Measurements from ENCODE around the gene RNF5. TPM values are rescaled to one million over a fixed set of nuclear protein-coding genes. Genes with fewer than 3 reads are reported as not detected.

The RNF5 gene
- polyA plus RNA-seq, 1 of the 3 experiments (the other 2 are of a cell fraction) = 110 TPM

DNA sequence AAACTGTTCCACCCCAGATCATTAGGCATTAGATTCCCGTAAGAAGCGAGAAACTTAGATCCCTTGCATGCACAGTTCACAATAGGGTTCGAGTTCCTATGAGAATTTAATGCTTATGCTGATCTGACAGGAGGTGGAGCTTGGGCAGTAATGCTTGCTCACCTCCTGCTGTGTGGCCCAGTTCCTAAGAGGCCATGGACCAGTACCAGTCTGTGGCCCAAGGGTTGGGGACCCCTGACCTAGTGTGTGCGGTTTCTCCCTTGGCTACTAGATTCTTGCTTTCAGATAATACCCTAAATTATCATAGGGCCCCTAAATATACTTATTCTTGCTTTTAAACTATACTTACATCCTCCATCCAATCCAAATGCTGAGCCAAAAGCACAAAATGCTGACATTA, 16.2 kb downstream of the RNF5 start:
- Histone ChIP-seq H2AFZ (ENCODE audit: low read depth) (no peak overlapping the region), H3K79me2 (ENCODE audit: insufficient read depth) (peaks cover 3% of the 10 kb centered on the region)
- 88% methylated on average over 4 of the region's 4 CpGs for WGBS (ENCODE audit: low lambda C conversion rate)

DNA sequence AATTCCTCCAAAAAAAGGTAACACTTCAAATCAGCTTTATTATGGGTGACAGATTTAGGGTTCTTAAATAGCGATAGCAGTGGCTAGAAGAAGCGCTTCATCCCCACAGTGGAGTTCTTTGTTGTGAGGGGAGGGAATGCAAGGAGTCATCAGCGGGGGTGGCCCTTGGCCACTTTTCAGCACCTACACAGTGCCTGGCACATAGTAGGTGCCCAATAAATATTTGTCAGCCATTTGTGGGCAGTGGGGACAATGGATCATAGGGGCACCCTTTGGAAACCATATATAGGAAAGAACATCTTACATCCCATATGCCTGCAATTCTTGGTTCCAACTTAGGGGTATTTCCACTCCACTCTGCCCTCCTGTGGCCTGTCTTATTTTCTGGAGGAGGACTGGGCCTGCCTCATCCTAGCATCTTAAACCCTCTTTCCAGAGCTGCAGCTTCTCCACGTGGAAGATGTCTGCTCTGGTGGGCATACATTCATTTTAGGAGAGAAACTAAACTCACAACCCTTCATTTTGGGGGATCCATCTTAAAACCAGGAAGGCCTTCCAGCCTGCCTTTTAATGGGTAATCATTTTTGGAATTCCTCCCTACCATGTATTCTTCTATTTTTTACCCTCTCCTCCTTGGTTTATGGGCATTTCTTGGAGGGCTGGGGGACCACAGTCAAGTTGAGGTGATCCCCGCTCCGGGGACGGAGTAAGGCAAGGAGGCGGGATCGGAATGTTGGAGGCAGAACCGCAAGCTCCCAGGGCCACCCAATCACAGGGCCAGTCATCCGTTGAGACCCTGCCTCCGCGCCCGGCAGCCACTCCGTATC, 16.8 kb downstream of the RNF5 start:
- POLR2A ChIA-PET = interaction anchor here (0.5 to 2.2 kb wide), 11 partner anchors 10 to 1013 kb away, joined by 3 to 16 read pairs (median 4); partner anchors contain the start of genes ATF6B, DDX39B, DXO and FKBPL
- peak overlapping the region; percentile 50 to 64 for H3K4me3 ChIP-seq (ENCODE audit: low read depth in 2 of 2, low read length in 1 of 2)
- peaks cover 6 to 26% of the 10 kb centered on the region in 2 experiments; a peak in 1 of 4 replicates for H3K4me1 ChIP-seq (ENCODE audit: control insufficient read depth in 1 of 2, insufficient read depth in 2 of 2, low read depth in 1 of 2, low read length in 1 of 2)
- CTCF ChIA-PET = interaction anchor here (0.7 to 2.3 kb wide), 13 partner anchors 13 to 644 kb away, joined by 3 to 17 read pairs (median 5); partner anchors contain the start of genes AGPAT1, ATF6B, EGFL8 and FKBPL
- H3K9me2 ChIP-seq = no peaks in the 10 kb centered on the region
- no peaks in the 10 kb centered on the region for H3K9me3 ChIP-seq
- DNase-seq = peak; percentile 45
- 16% methylated on average over 15 of the region's 15 CpGs for WGBS (ENCODE audit: low lambda C conversion rate)
- H3K27ac ChIP-seq (ENCODE audit: low read depth in 2 of 2, low read length in 1 of 2) = peak overlapping the region; percentile 93 to 100
- peaks cover 15% of the 10 kb centered on the region for H3F3A ChIP-seq (replicated peaks; ENCODE audit: insufficient read depth)
- H3K4me2 ChIP-seq = peak overlapping the region; percentile 88
- peak overlapping the region; percentile 47; the same call in 1 of the 2 replicates for H2AFZ ChIP-seq (ENCODE audit: low read depth)
- H3K27me3 ChIP-seq (ENCODE audit: insufficient read depth) = no peaks in the 10 kb centered on the region
- H4K20me1 ChIP-seq (ENCODE audit: insufficient read depth) = no peaks in the 10 kb centered on the region
- TF ChIP-seq, protein P1, sequence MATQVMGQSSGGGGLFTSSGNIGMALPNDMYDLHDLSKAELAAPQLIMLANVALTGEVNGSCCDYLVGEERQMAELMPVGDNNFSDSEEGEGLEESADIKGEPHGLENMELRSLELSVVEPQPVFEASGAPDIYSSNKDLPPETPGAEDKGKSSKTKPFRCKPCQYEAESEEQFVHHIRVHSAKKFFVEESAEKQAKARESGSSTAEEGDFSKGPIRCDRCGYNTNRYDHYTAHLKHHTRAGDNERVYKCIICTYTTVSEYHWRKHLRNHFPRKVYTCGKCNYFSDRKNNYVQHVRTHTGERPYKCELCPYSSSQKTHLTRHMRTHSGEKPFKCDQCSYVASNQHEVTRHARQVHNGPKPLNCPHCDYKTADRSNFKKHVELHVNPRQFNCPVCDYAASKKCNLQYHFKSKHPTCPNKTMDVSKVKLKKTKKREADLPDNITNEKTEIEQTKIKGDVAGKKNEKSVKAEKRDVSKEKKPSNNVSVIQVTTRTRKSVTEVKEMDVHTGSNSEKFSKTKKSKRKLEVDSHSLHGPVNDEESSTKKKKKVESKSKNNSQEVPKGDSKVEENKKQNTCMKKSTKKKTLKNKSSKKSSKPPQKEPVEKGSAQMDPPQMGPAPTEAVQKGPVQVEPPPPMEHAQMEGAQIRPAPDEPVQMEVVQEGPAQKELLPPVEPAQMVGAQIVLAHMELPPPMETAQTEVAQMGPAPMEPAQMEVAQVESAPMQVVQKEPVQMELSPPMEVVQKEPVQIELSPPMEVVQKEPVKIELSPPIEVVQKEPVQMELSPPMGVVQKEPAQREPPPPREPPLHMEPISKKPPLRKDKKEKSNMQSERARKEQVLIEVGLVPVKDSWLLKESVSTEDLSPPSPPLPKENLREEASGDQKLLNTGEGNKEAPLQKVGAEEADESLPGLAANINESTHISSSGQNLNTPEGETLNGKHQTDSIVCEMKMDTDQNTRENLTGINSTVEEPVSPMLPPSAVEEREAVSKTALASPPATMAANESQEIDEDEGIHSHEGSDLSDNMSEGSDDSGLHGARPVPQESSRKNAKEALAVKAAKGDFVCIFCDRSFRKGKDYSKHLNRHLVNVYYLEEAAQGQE (IDR thresholded peaks at IDR 0.05; ENCODE audit: low read depth, low read length) = no peak
- peak; percentile 44 for TF ChIP-seq RAD21 (IDR thresholded peaks at IDR 0.05; ENCODE audit: low read length)
- peak; percentile 95 for TF ChIP-seq POLR2AphosphoS5 (IDR thresholded peaks at IDR 0.05; ENCODE audit: low read depth, low read length)
- TF ChIP-seq SMC3 (IDR thresholded peaks at IDR 0.05; ENCODE audit: low read depth, low read length) = peak; percentile 47
- 0 out of 2 replicates have a peak, but pooled peaks have one; percentile 17 for TF ChIP-seq YY1 (IDR thresholded peaks at IDR 0.05; ENCODE audit: low read depth)
- TF ChIP-seq, protein P2, sequence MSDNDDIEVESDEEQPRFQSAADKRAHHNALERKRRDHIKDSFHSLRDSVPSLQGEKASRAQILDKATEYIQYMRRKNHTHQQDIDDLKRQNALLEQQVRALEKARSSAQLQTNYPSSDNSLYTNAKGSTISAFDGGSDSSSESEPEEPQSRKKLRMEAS (IDR thresholded peaks at IDR 0.05; ENCODE audit: low read depth) = 0 out of 2 replicates have a peak, but pooled peaks have one; percentile 6
- TF ChIP-seq TAF1 (IDR thresholded peaks at IDR 0.05; ENCODE audit: borderline replicate concordance, low read depth, low read length) = peak; percentile 58
- no peak for TF ChIP-seq JUND (IDR thresholded peaks at IDR 0.05)
- TF ChIP-seq, protein P3, sequence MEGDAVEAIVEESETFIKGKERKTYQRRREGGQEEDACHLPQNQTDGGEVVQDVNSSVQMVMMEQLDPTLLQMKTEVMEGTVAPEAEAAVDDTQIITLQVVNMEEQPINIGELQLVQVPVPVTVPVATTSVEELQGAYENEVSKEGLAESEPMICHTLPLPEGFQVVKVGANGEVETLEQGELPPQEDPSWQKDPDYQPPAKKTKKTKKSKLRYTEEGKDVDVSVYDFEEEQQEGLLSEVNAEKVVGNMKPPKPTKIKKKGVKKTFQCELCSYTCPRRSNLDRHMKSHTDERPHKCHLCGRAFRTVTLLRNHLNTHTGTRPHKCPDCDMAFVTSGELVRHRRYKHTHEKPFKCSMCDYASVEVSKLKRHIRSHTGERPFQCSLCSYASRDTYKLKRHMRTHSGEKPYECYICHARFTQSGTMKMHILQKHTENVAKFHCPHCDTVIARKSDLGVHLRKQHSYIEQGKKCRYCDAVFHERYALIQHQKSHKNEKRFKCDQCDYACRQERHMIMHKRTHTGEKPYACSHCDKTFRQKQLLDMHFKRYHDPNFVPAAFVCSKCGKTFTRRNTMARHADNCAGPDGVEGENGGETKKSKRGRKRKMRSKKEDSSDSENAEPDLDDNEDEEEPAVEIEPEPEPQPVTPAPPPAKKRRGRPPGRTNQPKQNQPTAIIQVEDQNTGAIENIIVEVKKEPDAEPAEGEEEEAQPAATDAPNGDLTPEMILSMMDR (IDR thresholded peaks at IDR 0.05) = peak; percentile 70
- H3K79me2 ChIP-seq (ENCODE audit: insufficient read depth) = no peaks in the 10 kb centered on the region
- peak overlapping the region; percentile 82 for H3K9ac ChIP-seq
- H3K36me3 ChIP-seq (replicated peaks in 1 of 2; ENCODE audit: control insufficient read depth in 1 of 2, insufficient read depth in 2 of 2, low read length in 1 of 2) = no peaks in the 10 kb centered on the region

More for the DNA sequence above, 16.2 kb downstream of the RNF5 start:
- Histone ChIP-seq H3K9me2 (no peaks in the 10 kb centered on the region), H3K4me2 (peak overlapping the region; percentile 88), H3K9me3 (no peaks in the 10 kb centered on the region), H3K4me1 (ENCODE audit: control insufficient read depth in 1 of 2, insufficient read depth in 2 of 2, low read depth in 1 of 2, low read length in 1 of 2) (peaks cover 6 to 26% of the 10 kb centered on the region in 2 experiments; a peak in 1 of 4 replicates), H4K20me1 (ENCODE audit: insufficient read depth) (no peaks in the 10 kb centered on the region), H3K9ac (no peak overlapping the region), H3K27ac (ENCODE audit: low read depth in 2 of 2, low read length in 1 of 2) (peak overlapping the region in 1 of 2 experiments; percentile 100; a peak in 2 of 4 replicates), H3K36me3 (replicated peaks in 1 of 2; ENCODE audit: control insufficient read depth in 1 of 2, insufficient read depth in 2 of 2, low read length in 1 of 2) (no peaks in the 10 kb centered on the region), H3K4me3 (ENCODE audit: low read depth in 2 of 2, low read length in 1 of 2) (no peak overlapping the region), H3K27me3 (ENCODE audit: insufficient read depth) (no peaks in the 10 kb centered on the region), H3F3A (replicated peaks; ENCODE audit: insufficient read depth) (peaks cover 15% of the 10 kb centered on the region)
- ChIA-PET POLR2A (interaction anchor here (1.6 to 2.2 kb wide), 2 partner anchors 17 to 66 kb away, joined by 4 to 16 read pairs; partner anchors contain the start of gene ATF6B), CTCF (interaction anchor here (0.9 to 2.3 kb wide), 5 partner anchors 12 to 644 kb away, joined by 3 to 17 read pairs (median 5); partner anchors contain the start of genes ATF6B, FKBPL and TAP2)
- no peak for DNase-seq
- no peak for TF ChIP-seq FOXJ3 (CRISPR knock-in tag; IDR thresholded peaks at IDR 0.05)
- no peak for TF ChIP-seq SIN3A (IDR thresholded peaks at IDR 0.05; ENCODE audit: borderline replicate concordance, low read depth, low read length)
- no peak for TF ChIP-seq TAF1 (IDR thresholded peaks at IDR 0.05; ENCODE audit: borderline replicate concordance, low read depth, low read length)
- TF ChIP-seq MXI1 (IDR thresholded peaks at IDR 0.05; ENCODE audit: low read depth, low read length) = no peak
- TF ChIP-seq, protein P3 (IDR thresholded peaks at IDR 0.05) = no peak
- TF ChIP-seq, protein P4, sequence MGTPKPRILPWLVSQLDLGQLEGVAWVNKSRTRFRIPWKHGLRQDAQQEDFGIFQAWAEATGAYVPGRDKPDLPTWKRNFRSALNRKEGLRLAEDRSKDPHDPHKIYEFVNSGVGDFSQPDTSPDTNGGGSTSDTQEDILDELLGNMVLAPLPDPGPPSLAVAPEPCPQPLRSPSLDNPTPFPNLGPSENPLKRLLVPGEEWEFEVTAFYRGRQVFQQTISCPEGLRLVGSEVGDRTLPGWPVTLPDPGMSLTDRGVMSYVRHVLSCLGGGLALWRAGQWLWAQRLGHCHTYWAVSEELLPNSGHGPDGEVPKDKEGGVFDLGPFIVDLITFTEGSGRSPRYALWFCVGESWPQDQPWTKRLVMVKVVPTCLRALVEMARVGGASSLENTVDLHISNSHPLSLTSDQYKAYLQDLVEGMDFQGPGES (IDR thresholded peaks at IDR 0.05; ENCODE audit: low read depth, low read length) = no peak
- TF ChIP-seq NRF1 (IDR thresholded peaks at IDR 0.05; ENCODE audit: low read depth, low read length) = no peak

All from SK-N-SH (cell line).